SK-N-SH (cell line): ENCODE data around the gene DMD. TPM values are rescaled to one million over a fixed set of nuclear protein-coding genes. Genes with fewer than 3 reads are reported as not detected.

Experiments
- CTCF ChIA-PET: fragments of 300-600, 350-600 bp; formaldehyde crosslinking; extraction: SDS; loops from one replicate; lab custom pipeline; 2021; lab: Yijun Ruan, JAX
- POLR2A ChIA-PET: fragments of 350-600 bp; sonication (Branson Sonifier 250); formaldehyde crosslinking; extraction: SDS; loops from one replicate; lab custom pipeline; 2020; ENCODE audit warnings: antibody characterized with exemption, inconsistent platforms; lab: Yijun Ruan, JAX
- DNase-seq: peaks from one replicate; pipeline ENCODE4 v3.0.0; 2012
- H2AFZ ChIP-seq: fragments of 200-600 bp; sonication (generic); 2 replicates; pipeline ENCODE4 v1.8.1; 2016; ENCODE audit warnings: antibody characterized with exemption, mild to moderate bottlenecking, low read depth
- H3F3A ChIP-seq: fragments of 200-600 bp; sonication (generic); replicated peaks from 2 replicates; pipeline ENCODE3; 2016; ENCODE audit warnings: antibody characterized with exemption, mild to moderate bottlenecking; ENCODE audit not compliant: insufficient read depth
- H3K27ac ChIP-seq, 2 experiments: fragments of 200-500 bp in 1 of 2; fragments of 200-600 bp in 1 of 2; sonication (Bioruptor generic) in 1 of 2; sonication (generic), shearing (Covaris generic) in 1 of 2; 2 replicates each; pipeline versions ENCODE4 v1.5.1 to v1.6.1; 2014 to 2016; ENCODE audit warnings: low read depth in 2 of 2, inconsistent platforms in 1 of 2, low read length in 1 of 2, mild to moderate bottlenecking in 1 of 2, mixed read lengths in 1 of 2
- H3K27me3 ChIP-seq: fragments of 200-600 bp; sonication (generic), shearing (Covaris generic); 2 replicates; pipeline ENCODE4 v1.6.1; 2016; ENCODE audit warnings: mixed run types; ENCODE audit not compliant: insufficient read depth
- H3K36me3 ChIP-seq, 2 experiments: fragments of 200-500 bp in 1 of 2; fragments of 200-600 bp in 1 of 2; sonication (Bioruptor generic) in 1 of 2; sonication (generic) in 1 of 2; replicated peaks in 1 of 2; 2 replicates each; pipeline versions ENCODE3 to v1.5.1; 2014 to 2016; ENCODE audit warnings: low read length in 1 of 2, mild to moderate bottlenecking in 1 of 2; ENCODE audit not compliant: insufficient read depth in 2 of 2, control insufficient read depth in 1 of 2
- H3K4me1 ChIP-seq, 2 experiments: fragments of 200-500 bp in 1 of 2; fragments of 200-600 bp in 1 of 2; sonication (Bioruptor generic) in 1 of 2; sonication (generic), shearing (Covaris generic) in 1 of 2; 2 replicates each; pipeline versions ENCODE4 v1.5.1 to v1.6.1; 2014 to 2016; ENCODE audit warnings: low read depth in 1 of 2, low read length in 1 of 2, mixed run types in 1 of 2; ENCODE audit not compliant: insufficient read depth in 2 of 2, control insufficient read depth in 1 of 2
- H3K4me2 ChIP-seq: fragments of 200-600 bp; sonication (generic), shearing (Covaris generic); 2 replicates; pipeline ENCODE4 v1.6.1; 2017; ENCODE audit warnings: mixed run types
- H3K4me3 ChIP-seq, 2 experiments: fragments of 200-500 bp in 1 of 2; fragments of 200-600 bp in 1 of 2; sonication (Bioruptor generic) in 1 of 2; sonication (generic), shearing (Covaris generic) in 1 of 2; 2 replicates each; pipeline versions ENCODE4 v1.5.1 to v1.8.1; 2014 to 2016; ENCODE audit warnings: low read depth in 2 of 2, inconsistent platforms in 1 of 2, low read length in 1 of 2, mild to moderate bottlenecking in 1 of 2, mixed read lengths in 1 of 2, moderate library complexity in 1 of 2
- H3K79me2 ChIP-seq: fragments of 200-600 bp; sonication (generic); 2 replicates; pipeline ENCODE4 v1.8.1; 2017; ENCODE audit warnings: mild to moderate bottlenecking; ENCODE audit not compliant: insufficient read depth
- H3K9ac ChIP-seq: fragments of 200-600 bp; sonication (generic); 2 replicates; pipeline ENCODE4 v1.6.1; 2017; ENCODE audit warnings: mixed run types
- H3K9me2 ChIP-seq: fragments of 200-600 bp; sonication (generic); 2 replicates; pipeline ENCODE4 v1.6.1; 2017; ENCODE audit warnings: mixed run types
- H3K9me3 ChIP-seq: fragments of 200-600 bp; sonication (generic); 2 replicates; pipeline ENCODE4 v1.6.1; 2017; ENCODE audit warnings: mixed run types, mild to moderate bottlenecking, moderate library complexity
- H4K20me1 ChIP-seq: fragments of 200-600 bp; sonication (generic); 2 replicates; pipeline ENCODE4 v1.6.1; 2017; ENCODE audit warnings: mild to moderate bottlenecking, mixed run types; ENCODE audit not compliant: insufficient read depth
- ELF1 ChIP-seq: IDR thresholded peaks from 2 replicates; pipeline ENCODE4 v1.4.0; 2012
- EP300 ChIP-seq, 2 experiments: IDR thresholded peaks; 2 replicates each; pipeline versions ENCODE4 v1.4.0 to v1.6.1; 2012; ENCODE audit warnings: borderline replicate concordance in 1 of 2, low read depth in 1 of 2, low read length in 1 of 2
- FOSL2 ChIP-seq: IDR thresholded peaks from 2 replicates; pipeline ENCODE4 v1.4.0; 2012; ENCODE audit warnings: low read depth, mild to moderate bottlenecking, moderate library complexity, borderline replicate concordance
- JUND ChIP-seq: IDR thresholded peaks from 2 replicates; pipeline ENCODE4 v1.4.0; 2012
- NFIC ChIP-seq: IDR thresholded peaks from 2 replicates; pipeline ENCODE4 v1.4.0; 2012; ENCODE audit warnings: borderline replicate concordance
- RAD21 ChIP-seq: IDR thresholded peaks from 2 replicates; pipeline ENCODE4 v1.6.1; 2012; ENCODE audit warnings: mild to moderate bottlenecking, low read length
- RXRA ChIP-seq: IDR thresholded peaks from 2 replicates; pipeline ENCODE4 v1.4.0; 2012; ENCODE audit warnings: low read depth, mild to moderate bottlenecking, borderline replicate concordance
- SIN3A ChIP-seq: IDR thresholded peaks from 2 replicates; pipeline ENCODE4 v1.6.1; 2012; ENCODE audit warnings: low read depth, mild to moderate bottlenecking, low read length, moderate library complexity, borderline replicate concordance
- SMC3 ChIP-seq: IDR thresholded peaks from 2 replicates; pipeline ENCODE4 v1.6.1; 2012; ENCODE audit warnings: low read depth, low read length, improper control_type of control experiment
- TCF12 ChIP-seq: IDR thresholded peaks from 2 replicates; pipeline ENCODE4 v1.4.0; 2012
- WGBS: methylation state at CpG from one replicate; pipeline ENCODE4 v1.1.6; 2017; ENCODE audit warnings: low lambda C conversion rate; 5-methylcytosine and 5-hydroxymethylcytosine counted together
- polyA plus RNA-seq, 3 experiments: library from polyadenylated mRNA; depleted of rRNA; stranded (reverse); fragments of >200 nt; gene quantifications; 2 replicates each; pipeline ENCODE4 v1.2.3, GENCODE V29; 2012
- TF ChIP-seq, protein P1 (sequence below): fragments of 150-350 bp; IDR thresholded peaks from 2 replicates; pipeline ENCODE4 v1.6.1; 2016; ENCODE audit warnings: mild to moderate bottlenecking, low read depth, low read length
- TF ChIP-seq, protein P2 (sequence below): fragments of 200-600 bp; sonication (generic); IDR thresholded peaks from 2 replicates; pipeline ENCODE4 v1.6.1; 2017; ENCODE audit warnings: antibody characterized with exemption, mild to moderate bottlenecking, moderate library complexity
- TF ChIP-seq, protein P3 (sequence below): IDR thresholded peaks from 2 replicates; pipeline ENCODE4; 2012
- TF ChIP-seq, protein P4 (sequence below): fragments of 150-350 bp; IDR thresholded peaks from 2 replicates; pipeline ENCODE4 v1.6.1; 2017; ENCODE audit warnings: antibody characterized with exemption, low read length, low read depth, borderline replicate concordance

The DMD gene
- polyA plus RNA-seq, 1 of the 3 experiments (the other 2 are of a cell fraction), result 3.9 TPM

DNA sequence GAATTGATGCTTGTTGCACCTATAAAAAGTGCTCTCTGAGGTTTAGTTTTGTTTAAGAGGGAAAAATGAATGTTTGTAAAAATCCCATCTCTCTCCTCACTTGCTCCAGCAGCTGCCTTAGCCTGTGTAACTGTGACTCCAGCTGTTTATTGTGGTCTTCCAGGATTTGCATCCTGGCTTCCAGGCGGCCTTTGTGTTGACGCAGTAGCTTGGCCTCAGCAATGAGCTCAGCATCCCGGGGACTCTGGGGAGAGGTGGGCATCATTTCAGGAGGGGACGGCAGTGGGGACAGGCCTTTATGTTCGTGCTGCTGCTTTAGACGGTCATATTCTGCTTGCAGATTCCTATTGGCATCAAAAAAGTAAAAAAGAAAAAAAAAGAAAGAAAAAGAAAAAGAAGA is 2064.2 kb downstream of the DMD start:
- Histone ChIP-seq H3K4me1 (no peaks in the 10 kb centered on the region), H3K9me3 (no peaks in the 10 kb centered on the region), H3K9me2 (no peaks in the 10 kb centered on the region), H3K4me3 (no peak overlapping the region), H2AFZ (no peak overlapping the region), H3K27ac (no peak overlapping the region), H3K27me3 (no peaks in the 10 kb centered on the region), H3K4me2 (no peak overlapping the region), H3K9ac (no peak overlapping the region), H3K79me2 (no peaks in the 10 kb centered on the region), H3F3A (no peaks in the 10 kb centered on the region), H4K20me1 (no peaks in the 10 kb centered on the region), H3K36me3 (no peaks in the 10 kb centered on the region)
- ChIA-PET CTCF (no interaction called here), POLR2A (no interaction called here)
- WGBS, result 30% methylated on average over 6 of the region's 6 CpGs
- DNase-seq, result no peak
- TF ChIP-seq, protein P1, sequence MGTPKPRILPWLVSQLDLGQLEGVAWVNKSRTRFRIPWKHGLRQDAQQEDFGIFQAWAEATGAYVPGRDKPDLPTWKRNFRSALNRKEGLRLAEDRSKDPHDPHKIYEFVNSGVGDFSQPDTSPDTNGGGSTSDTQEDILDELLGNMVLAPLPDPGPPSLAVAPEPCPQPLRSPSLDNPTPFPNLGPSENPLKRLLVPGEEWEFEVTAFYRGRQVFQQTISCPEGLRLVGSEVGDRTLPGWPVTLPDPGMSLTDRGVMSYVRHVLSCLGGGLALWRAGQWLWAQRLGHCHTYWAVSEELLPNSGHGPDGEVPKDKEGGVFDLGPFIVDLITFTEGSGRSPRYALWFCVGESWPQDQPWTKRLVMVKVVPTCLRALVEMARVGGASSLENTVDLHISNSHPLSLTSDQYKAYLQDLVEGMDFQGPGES, result no peak
- TF ChIP-seq ELF1, result no peak

DNA sequence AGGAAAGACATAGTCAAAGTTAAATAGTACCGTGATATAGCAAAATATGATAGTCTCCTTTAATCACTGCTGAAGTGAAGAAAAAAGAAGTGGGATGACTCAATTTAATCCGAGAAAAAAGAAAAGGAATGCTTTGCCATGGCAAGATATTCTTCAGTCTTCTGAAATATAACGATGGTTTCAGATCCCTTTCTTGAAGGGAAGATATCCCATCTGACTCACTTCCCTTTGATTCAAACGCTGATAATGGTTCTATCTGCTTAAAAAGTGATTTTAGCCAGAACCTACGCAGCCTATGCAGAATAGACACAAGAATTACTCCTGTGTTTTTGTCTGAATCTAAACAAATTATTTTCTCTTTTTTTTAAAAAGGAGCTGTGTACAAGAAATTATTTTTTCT is 2071.4 kb downstream of the DMD start:
- peaks cover 0 to 6% of the 10 kb centered on the region in 2 experiments for H3K36me3 ChIP-seq
- no peak overlapping the region for H3K9ac ChIP-seq
- ChIA-PET CTCF (no interaction called here), POLR2A (no interaction called here)
- no peaks in the 10 kb centered on the region for H3K9me2 ChIP-seq
- 5% methylated on average over 5 of the region's 5 CpGs for WGBS
- peak overlapping the region in 1 of 2 experiments; percentile 33; a peak in 2 of 4 replicates for H3K27ac ChIP-seq
- H2AFZ ChIP-seq, result no peak overlapping the region
- H3K4me3 ChIP-seq, result no peak overlapping the region
- H3K79me2 ChIP-seq, result no peaks in the 10 kb centered on the region
- H4K20me1 ChIP-seq, result no peaks in the 10 kb centered on the region
- peaks cover 5% of the 10 kb centered on the region for H3F3A ChIP-seq
- TF ChIP-seq TCF12, result peak; percentile 57
- TF ChIP-seq, protein P2, sequence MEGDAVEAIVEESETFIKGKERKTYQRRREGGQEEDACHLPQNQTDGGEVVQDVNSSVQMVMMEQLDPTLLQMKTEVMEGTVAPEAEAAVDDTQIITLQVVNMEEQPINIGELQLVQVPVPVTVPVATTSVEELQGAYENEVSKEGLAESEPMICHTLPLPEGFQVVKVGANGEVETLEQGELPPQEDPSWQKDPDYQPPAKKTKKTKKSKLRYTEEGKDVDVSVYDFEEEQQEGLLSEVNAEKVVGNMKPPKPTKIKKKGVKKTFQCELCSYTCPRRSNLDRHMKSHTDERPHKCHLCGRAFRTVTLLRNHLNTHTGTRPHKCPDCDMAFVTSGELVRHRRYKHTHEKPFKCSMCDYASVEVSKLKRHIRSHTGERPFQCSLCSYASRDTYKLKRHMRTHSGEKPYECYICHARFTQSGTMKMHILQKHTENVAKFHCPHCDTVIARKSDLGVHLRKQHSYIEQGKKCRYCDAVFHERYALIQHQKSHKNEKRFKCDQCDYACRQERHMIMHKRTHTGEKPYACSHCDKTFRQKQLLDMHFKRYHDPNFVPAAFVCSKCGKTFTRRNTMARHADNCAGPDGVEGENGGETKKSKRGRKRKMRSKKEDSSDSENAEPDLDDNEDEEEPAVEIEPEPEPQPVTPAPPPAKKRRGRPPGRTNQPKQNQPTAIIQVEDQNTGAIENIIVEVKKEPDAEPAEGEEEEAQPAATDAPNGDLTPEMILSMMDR, result no peak
- peak; percentile 68 for TF ChIP-seq JUND
- TF ChIP-seq, protein P3, sequence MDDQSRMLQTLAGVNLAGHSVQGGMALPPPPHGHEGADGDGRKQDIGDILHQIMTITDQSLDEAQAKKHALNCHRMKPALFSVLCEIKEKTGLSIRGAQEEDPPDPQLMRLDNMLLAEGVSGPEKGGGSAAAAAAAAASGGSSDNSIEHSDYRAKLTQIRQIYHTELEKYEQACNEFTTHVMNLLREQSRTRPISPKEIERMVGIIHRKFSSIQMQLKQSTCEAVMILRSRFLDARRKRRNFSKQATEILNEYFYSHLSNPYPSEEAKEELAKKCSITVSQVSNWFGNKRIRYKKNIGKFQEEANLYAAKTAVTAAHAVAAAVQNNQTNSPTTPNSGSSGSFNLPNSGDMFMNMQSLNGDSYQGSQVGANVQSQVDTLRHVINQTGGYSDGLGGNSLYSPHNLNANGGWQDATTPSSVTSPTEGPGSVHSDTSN, result peak; percentile 40
- no peak for TF ChIP-seq RAD21
- TF ChIP-seq, protein P4, sequence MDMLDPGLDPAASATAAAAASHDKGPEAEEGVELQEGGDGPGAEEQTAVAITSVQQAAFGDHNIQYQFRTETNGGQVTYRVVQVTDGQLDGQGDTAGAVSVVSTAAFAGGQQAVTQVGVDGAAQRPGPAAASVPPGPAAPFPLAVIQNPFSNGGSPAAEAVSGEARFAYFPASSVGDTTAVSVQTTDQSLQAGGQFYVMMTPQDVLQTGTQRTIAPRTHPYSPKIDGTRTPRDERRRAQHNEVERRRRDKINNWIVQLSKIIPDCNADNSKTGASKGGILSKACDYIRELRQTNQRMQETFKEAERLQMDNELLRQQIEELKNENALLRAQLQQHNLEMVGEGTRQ, result no peak
- peak; percentile 31; the same call in 1 of the 2 replicates for TF ChIP-seq NFIC
- TF ChIP-seq FOSL2, result peak; percentile 57; the same call in 1 of the 2 replicates
- peak in 1 of 2 experiments; percentile 59; a peak in 1 of 4 replicates for TF ChIP-seq EP300 (IDR thresholded peaks at IDR 0.05; ENCODE audit: borderline replicate concordance in 1 of 2, low read depth in 1 of 2, low read length in 1 of 2)
- no peak for TF ChIP-seq SIN3A
- TF ChIP-seq RXRA, result no peak
- no peak for TF ChIP-seq SMC3
- no peaks in the 10 kb centered on the region for H3K9me3 ChIP-seq
- no peaks in the 10 kb centered on the region for H3K27me3 ChIP-seq
- H3K4me1 ChIP-seq, result no peaks in the 10 kb centered on the region
- no peak overlapping the region for H3K4me2 ChIP-seq
- DNase-seq, result no peak
